NOMO-1 (cell line): Measurements from ENCODE around the gene PARD6A.
"Not testable (repeated sequence)": the region's sequence is repeated elsewhere in the genome, so short reads cannot be mapped to it uniquely, and the experiment has no call there.

Experiments
- DNase-seq, 2 experiments: peaks; one replicate each; lab custom pipeline; 2025; ENCODE audit not compliant: unreplicated experiment in 2 of 2; lab: John Stamatoyannopoulos, UW

Gene PARD6A

GRCh38 chr16:67679935-67680897 is 19.5 kb downstream of the PARD6A start:
- no peak for DNase-seq

- DNase-seq: no peak
These were observed 23.0 kb downstream of the PARD6A start for GRCh38 chr16:67683767-67684166.

GRCh38 chr16:67685388-67686112 is 24.8 kb downstream of the PARD6A start:
- no peak for DNase-seq

- DNase-seq: not testable (repeated sequence)
These were observed 32.9 kb downstream of the PARD6A start for GRCh38 chr16:67693517-67694285.

- DNase-seq: no peak
These were observed 33.9 kb downstream of the PARD6A start for GRCh38 chr16:67694611-67695010.

- DNase-seq: peak in 1 of 2 experiments; percentile 23
These were observed 36.8 kb downstream of the PARD6A start for GRCh38 chr16:67697422-67698185.

GRCh38 chr16:67699265-67699664 is 38.5 kb downstream of the PARD6A start:
- DNase-seq: no peak

- no peak for DNase-seq
These were observed 40.7 kb downstream of the PARD6A start for GRCh38 chr16:67701420-67701819.

- no peak for DNase-seq
These were observed 41.4 kb downstream of the PARD6A start for GRCh38 chr16:67702130-67702529.

GRCh38 chr16:67703626-67704025 is 42.9 kb downstream of the PARD6A start:
- no peak for DNase-seq

GRCh38 chr16:67704110-67704509 is 43.4 kb downstream of the PARD6A start:
- no peak for DNase-seq

GRCh38 chr16:67707210-67707609 is 46.5 kb downstream of the PARD6A start:
- DNase-seq: no peak

- DNase-seq: no peak
These were observed 47.0 kb downstream of the PARD6A start for GRCh38 chr16:67707790-67708189.

- no peak for DNase-seq
These were observed 47.6 kb downstream of the PARD6A start for GRCh38 chr16:67708368-67708771.

- DNase-seq: no peak
These were observed 48.3 kb downstream of the PARD6A start for GRCh38 chr16:67709050-67709449.

GRCh38 chr16:67710607-67711006 is 49.8 kb downstream of the PARD6A start:
- no peak for DNase-seq
